ENCODE data around the gene PANX2. TPM values are rescaled to one million over a fixed set of nuclear protein-coding genes. Genes with fewer than 3 reads are reported as not detected.
A peak's percentile ranks its signal among the peaks of the same experiment; 100 is the strongest.
"Not testable (repeated sequence)": the region's sequence is repeated elsewhere in the genome, so short reads cannot be mapped to it uniquely, and the experiment has no call there.

The PANX2 gene
- total RNA-seq, 1 experiment from 2014 or later: 0.77 TPM

DNA sequence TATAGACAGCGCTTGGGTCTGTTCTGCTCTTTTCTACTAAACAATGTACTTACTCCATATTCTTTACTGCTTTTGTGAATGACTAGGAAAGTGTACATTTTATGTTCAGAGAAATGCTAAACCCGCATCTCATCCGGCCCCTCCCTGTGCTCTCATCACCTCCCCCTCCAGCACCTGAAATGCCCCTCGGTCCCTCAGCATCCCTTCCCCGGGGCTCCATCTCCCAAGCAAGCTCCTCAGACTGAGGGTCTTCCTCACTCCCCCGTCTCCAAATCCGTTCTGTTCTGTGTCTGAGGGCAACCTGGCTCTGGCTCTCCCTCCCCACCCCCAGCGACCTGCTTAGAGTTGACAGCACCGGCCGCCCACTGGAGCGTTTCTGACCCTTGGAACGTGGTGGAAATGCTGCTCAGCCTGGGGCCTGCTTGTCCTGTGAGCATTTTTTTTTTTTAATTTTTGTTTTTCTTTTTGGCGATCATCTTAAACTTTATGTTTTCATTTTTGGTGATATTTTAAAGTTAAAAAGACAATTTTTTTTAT, 31.7 kb downstream of the PANX2 start:
- H3K27ac Mint-ChIP-seq (ENCODE audit: low read depth, unreplicated experiment): peak overlapping the region; percentile 49
- POLR2A ChIA-PET: interaction anchor here (0.7 to 1.4 kb wide), 7 partner anchors 10 to 119 kb away, joined by 3 to 6 read pairs (median 3); no protein-coding TSS in a partner anchor

DNA sequence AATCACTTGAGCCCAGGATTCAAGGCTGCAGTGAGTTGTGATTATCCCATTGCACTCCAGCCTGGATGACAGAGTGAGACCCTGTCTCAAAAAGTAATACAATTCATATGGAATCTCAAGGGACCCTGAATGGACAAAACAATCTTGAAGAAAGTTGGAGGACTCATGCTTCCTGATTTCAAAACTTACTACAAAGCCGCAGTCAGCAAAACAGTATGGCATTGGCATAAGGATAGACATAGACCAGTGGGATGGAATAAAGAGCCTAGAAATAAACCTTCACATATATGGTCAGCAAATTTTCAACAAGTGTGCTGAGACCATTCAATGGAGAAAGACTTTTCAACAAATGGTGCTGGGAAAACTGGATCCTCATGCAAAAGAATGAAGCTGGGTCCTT, 32.8 kb downstream of the PANX2 start:
- TF ChIP-seq, protein P1, sequence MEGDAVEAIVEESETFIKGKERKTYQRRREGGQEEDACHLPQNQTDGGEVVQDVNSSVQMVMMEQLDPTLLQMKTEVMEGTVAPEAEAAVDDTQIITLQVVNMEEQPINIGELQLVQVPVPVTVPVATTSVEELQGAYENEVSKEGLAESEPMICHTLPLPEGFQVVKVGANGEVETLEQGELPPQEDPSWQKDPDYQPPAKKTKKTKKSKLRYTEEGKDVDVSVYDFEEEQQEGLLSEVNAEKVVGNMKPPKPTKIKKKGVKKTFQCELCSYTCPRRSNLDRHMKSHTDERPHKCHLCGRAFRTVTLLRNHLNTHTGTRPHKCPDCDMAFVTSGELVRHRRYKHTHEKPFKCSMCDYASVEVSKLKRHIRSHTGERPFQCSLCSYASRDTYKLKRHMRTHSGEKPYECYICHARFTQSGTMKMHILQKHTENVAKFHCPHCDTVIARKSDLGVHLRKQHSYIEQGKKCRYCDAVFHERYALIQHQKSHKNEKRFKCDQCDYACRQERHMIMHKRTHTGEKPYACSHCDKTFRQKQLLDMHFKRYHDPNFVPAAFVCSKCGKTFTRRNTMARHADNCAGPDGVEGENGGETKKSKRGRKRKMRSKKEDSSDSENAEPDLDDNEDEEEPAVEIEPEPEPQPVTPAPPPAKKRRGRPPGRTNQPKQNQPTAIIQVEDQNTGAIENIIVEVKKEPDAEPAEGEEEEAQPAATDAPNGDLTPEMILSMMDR (IDR thresholded peaks at IDR 0.05; ENCODE audit: unreplicated experiment): no peak
- no TSS peak for BruUV-seq (replicated peaks)
- no peaks in the 10 kb centered on the region for H3K4me1 Mint-ChIP-seq (ENCODE audit: insufficient read depth, unreplicated experiment)
- no peaks in the 10 kb centered on the region for H3K27me3 Mint-ChIP-seq (ENCODE audit: insufficient read depth, unreplicated experiment)
- ChIA-PET CTCF (interaction anchor here (0.6 to 1.7 kb wide), 4 partner anchors 8 to 151 kb away, joined by 4 to 6 read pairs (median 4); no protein-coding TSS in a partner anchor), POLR2A (interaction anchor here (0.9 to 1.4 kb wide), 2 partner anchors 13 to 17 kb away, joined by 3 to 7 read pairs; no protein-coding TSS in a partner anchor)
- H3K27ac Mint-ChIP-seq (ENCODE audit: low read depth, unreplicated experiment): no peak overlapping the region
- no peak overlapping the region for H3K4me3 Mint-ChIP-seq (ENCODE audit: unreplicated experiment)
- H3K9me3 Mint-ChIP-seq (ENCODE audit: unreplicated experiment): no peaks in the 10 kb centered on the region
- DNase-seq (ENCODE audit: unreplicated experiment): no peak
- H3K36me3 Mint-ChIP-seq (ENCODE audit: insufficient read depth, unreplicated experiment): peaks cover 57% of the 10 kb centered on the region
- intact Hi-C loops (cut with micrococcal nuclease): no loop called here

More for the DNA sequence above, 31.7 kb downstream of the PANX2 start:
- intact Hi-C loops (cut with micrococcal nuclease): no loop called here
- Mint-ChIP-seq H3K36me3 (ENCODE audit: insufficient read depth, unreplicated experiment) (peaks cover 49% of the 10 kb centered on the region), H3K27me3 (ENCODE audit: insufficient read depth, unreplicated experiment) (no peaks in the 10 kb centered on the region), H3K4me3 (ENCODE audit: unreplicated experiment) (peak overlapping the region; percentile 72), H3K9me3 (ENCODE audit: unreplicated experiment) (no peaks in the 10 kb centered on the region), H3K4me1 (ENCODE audit: insufficient read depth, unreplicated experiment) (no peaks in the 10 kb centered on the region)
- TF ChIP-seq, protein P1 (IDR thresholded peaks at IDR 0.05; ENCODE audit: unreplicated experiment): no peak
- BruUV-seq (replicated peaks): no TSS peak
- DNase-seq (ENCODE audit: unreplicated experiment): no peak
- CTCF ChIA-PET: interaction anchor here (1.1 to 1.2 kb wide), 3 partner anchors 9 to 158 kb away, joined by 4 to 6 read pairs (median 6); no protein-coding TSS in a partner anchor

DNA sequence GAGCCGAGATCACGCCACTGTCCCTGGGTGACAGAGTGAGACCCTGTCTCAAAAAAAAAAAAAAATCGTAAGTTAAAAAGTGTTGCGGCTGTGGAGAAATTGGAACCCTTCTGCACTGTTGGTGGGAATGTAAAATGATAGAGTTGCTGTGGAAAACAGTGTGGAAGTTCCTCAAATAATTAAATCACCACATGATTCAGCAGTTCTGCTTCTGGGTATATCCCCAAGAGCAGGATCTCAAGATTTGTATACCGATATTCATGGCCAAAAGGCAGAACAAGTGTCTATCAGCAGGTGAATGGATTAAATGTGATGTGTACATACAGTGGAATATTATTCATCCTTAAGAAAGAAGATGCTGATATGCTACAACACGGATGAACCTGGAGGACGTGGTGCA, 34.0 kb downstream of the PANX2 start:
- POLR2A ChIA-PET: interaction anchor here (1.4 kb wide), 1 partner anchor 14 kb away, joined by 7 read pairs; no protein-coding TSS in a partner anchor
- no TSS peak for BruUV-seq (replicated peaks)
- Mint-ChIP-seq H3K27me3 (ENCODE audit: insufficient read depth, unreplicated experiment) (no peaks in the 10 kb centered on the region), H3K36me3 (ENCODE audit: insufficient read depth, unreplicated experiment) (peaks cover 65% of the 10 kb centered on the region), H3K9me3 (ENCODE audit: unreplicated experiment) (no peaks in the 10 kb centered on the region), H3K4me1 (ENCODE audit: insufficient read depth, unreplicated experiment) (peaks cover under 1% of the 10 kb centered on the region), H3K4me3 (ENCODE audit: unreplicated experiment) (no peak overlapping the region), H3K27ac (ENCODE audit: low read depth, unreplicated experiment) (peak overlapping the region; percentile 8)
- CTCF ChIA-PET: interaction anchor here (0.7 to 1.7 kb wide), 4 partner anchors 55 to 58 kb away, joined by 3 to 6 read pairs (median 4); no protein-coding TSS in a partner anchor
- intact Hi-C loops (cut with micrococcal nuclease): no loop called here
- DNase-seq (ENCODE audit: unreplicated experiment): no peak
- TF ChIP-seq, protein P1 (IDR thresholded peaks at IDR 0.05; ENCODE audit: unreplicated experiment): no peak

DNA sequence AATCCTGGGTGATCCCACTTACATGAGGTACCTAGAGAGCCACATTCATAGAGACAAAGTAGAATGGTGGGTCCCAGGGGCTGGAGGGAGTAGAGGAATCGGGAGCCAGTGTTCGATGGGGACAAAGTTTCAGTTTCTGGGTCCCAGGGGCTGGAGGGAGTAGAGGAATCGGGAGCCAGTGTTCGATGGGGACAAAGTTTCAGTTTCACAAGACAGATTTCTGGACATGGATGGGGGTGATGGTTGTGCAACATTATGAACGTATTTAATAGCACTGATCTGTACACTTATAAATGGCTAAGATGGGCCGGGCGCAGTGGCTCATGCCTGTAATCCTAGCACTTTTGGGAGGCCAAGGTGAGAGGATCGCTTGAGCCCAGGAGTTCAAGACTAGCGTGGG, 34.5 kb downstream of the PANX2 start:
- H3K4me3 Mint-ChIP-seq (ENCODE audit: unreplicated experiment); DNase-seq (ENCODE audit: unreplicated experiment); H3K27me3 Mint-ChIP-seq (ENCODE audit: insufficient read depth, unreplicated experiment); H3K4me1 Mint-ChIP-seq (ENCODE audit: insufficient read depth, unreplicated experiment); BruUV-seq (replicated peaks); H3K9me3 Mint-ChIP-seq (ENCODE audit: unreplicated experiment); intact Hi-C loops (cut with micrococcal nuclease): not testable (repeated sequence)
- Mint-ChIP-seq H3K36me3 (ENCODE audit: insufficient read depth, unreplicated experiment) (peaks cover 67% of the 10 kb centered on the region), H3K27ac (ENCODE audit: low read depth, unreplicated experiment) (peak overlapping the region; percentile 8)
- CTCF ChIA-PET: interaction anchor here (1.6 kb wide), 1 partner anchor 57 kb away, joined by 3 read pairs; no protein-coding TSS in a partner anchor
- POLR2A ChIA-PET: interaction anchor here (1.4 kb wide), 1 partner anchor 14 kb away, joined by 7 read pairs; no protein-coding TSS in a partner anchor

Data from MCF 10A (cell line).